GM19023 (cell line): ENCODE measurements around the gene TMEM179.

Experiments
- ATAC-seq: cut with Tn5 transposase; IDR thresholded peaks from one replicate; pipeline ENCODE4 v1.9.1; 2021; ENCODE audit warnings: mild to moderate bottlenecking, moderate library complexity; ENCODE audit not compliant: unreplicated experiment

The TMEM179 gene

DNA sequence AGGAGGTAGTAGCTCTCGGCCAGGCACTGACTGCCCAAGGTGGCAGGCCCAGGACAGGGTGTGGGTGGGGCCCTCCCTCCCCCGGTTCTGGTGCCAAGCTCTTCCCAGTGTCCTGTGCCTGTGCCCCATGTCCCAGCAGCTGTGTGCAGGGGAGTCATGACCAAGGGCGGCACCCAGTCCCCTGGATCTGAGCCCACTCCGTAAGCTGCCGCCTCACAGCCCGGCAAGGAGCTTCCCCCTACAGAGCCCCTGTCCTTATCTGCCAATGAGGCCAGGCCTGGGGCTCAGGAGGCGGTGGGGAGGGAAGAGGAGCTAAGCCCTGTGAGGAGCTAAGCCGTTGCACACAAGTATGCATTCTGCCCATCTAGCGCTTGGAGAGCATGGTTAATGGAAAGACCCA, 30.6 kb downstream of the TMEM179 start:
- ATAC-seq = no peak

- no peak for ATAC-seq
Observed at GRCh38 chr14:104572668-104573067, 31.9 kb downstream of the TMEM179 start.

- ATAC-seq = no peak
Observed at GRCh38 chr14:104572024-104572626, 32.4 kb downstream of the TMEM179 start.

GRCh38 chr14:104571246-104571645, 33.3 kb downstream of the TMEM179 start:
- no peak for ATAC-seq

DNA sequence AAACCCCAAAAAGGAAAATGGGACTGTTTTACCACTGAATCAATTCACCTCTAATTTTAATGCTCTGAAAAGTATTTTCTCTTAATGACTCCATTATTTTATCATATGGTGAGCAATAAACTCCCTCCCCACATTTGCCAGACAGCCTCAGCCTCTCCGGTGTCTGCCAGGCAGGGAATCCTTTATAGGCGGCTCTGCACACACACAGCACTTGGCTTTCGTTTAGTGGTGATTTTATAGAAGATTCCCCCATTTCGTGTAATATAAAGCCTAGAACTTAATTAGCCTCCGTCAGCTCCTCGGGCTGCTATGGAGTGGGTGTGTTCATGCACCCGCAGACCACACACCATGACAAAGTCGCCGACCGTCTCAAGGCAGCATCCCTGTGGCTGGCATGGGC, 35.1 kb downstream of the TMEM179 start:
- ATAC-seq = no peak

- ATAC-seq = no peak
Observed at GRCh38 chr14:104568620-104569019, 36.0 kb downstream of the TMEM179 start.

GRCh38 chr14:104567957-104568225, 36.7 kb downstream of the TMEM179 start:
- no peak for ATAC-seq

DNA sequence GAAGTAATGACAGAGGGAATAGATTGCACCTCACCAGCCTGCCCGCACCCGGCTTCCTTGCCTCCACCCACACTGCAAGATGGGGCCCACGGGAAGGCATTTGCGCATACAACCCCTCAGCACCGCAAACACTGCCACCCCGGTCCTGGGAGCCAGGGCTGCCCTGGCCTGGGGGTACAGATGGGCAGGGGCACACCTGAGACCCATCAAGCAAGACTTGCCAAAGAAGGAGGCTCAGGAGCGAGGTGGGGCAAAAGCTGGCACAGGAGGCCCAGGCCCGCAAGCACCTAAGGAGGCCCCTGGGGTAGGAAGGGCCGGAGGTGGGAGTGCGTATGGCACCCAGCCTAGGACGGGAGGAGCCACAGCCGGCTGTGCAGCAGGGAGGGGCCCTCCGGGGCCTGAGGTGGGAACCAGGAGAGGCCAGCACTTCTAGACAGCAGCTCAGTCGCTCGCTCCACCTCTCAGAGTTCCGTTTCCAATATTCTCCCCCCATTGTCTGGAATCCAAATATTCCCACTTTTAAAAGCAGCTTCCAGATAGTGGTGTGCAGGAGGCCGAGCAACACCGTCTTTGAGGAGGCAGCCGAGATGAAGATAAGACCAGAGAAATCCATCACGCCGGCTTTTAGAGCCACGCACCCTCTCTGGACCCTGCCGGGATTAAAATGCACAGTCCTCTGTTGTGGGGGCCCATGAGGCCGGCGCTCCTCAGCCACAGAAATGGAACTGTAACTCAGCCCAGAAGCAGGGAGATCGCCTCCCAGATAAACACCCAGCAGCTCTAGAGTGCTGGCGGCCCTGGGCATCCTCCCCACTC, 37.2 kb downstream of the TMEM179 start:
- no peak for ATAC-seq

- no peak for ATAC-seq
Observed at GRCh38 chr14:104564744-104565679, 39.6 kb downstream of the TMEM179 start.

GRCh38 chr14:104563742-104564615, 40.6 kb downstream of the TMEM179 start:
- no peak for ATAC-seq

- no peak for ATAC-seq
Observed at GRCh38 chr14:104563191-104563741, 41.3 kb downstream of the TMEM179 start.

DNA sequence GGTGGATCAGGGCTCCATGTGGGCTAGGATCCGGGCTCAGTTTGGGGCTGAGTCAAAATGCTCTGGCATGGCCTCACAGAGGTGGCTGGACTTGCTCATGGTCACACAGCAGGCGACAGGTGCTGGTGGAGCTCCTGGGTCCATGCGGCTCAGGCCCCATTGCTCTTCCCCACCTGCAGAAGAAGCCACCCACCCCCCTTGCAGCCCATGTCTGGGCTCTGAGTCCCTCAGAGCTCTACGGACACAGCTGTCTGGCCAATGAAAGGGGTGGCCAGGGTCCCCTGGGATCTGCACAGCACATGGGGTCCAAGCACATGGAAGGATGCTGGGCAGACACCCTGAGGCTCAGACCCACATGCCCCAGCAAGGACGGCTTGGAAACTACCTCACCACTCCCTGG, 42.0 kb downstream of the TMEM179 start:
- ATAC-seq = no peak

DNA sequence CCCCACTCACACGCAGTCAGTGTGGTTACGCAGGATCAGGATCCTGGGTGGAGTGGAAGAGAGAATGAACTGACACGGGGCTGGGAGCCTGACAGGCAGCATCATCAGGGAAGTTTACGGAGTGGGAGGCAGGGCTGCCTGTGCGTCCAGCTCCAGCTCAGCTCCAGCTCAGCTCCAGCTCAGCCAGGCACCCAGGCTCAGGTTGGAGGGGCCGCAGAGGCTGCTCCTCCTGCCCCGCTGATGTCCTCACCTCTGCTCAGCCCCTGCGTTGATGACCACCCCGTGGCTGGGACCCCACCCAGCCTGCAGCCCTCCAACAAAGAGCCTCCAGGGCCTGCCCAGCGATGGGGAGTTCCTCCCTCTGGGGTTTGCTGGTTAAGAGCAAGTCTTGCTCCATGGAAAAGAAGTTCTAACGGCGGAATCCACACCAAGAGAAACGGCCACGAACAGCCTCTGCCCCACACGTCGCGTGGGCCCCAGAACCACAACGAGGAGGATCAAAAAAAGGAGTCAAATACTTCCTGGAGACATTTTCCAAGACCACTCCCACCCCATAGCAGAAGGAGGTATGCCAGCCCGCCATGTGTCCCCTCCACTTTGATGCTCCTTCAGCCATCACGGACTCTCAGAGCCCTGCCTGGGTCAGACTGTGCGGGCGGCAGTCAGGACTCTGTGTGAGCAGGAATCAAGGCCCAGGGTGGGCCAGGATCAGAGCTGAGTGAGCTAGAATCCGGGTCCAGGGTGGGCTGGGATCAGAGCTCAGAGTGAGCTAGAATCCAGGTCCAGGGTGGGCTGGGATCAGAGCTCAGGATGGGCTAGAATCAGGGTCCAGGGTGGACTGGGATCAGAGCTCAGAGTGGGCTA, 42.7 kb downstream of the TMEM179 start:
- no peak for ATAC-seq

DNA sequence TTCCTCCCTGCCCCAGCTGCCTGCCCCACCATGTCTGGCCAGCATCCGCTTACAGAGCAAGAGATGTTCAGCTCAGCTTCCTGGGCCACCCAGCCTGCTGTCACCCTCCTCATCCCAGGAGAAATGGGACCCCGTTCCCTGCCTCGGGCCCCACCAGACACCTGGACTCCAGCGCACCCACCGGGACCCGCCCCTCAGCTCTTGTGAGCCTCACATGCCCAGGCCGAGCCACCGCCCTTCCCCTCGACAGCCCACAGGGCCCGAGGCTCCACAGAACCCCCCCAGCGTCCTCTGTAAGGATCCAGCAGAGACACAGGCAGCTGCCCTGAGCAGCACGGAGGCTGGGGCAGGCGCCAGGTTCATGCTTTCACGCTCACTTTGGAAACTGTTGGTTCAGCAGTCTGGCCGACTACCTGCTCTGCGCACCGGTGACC, 43.4 kb downstream of the TMEM179 start:
- no peak for ATAC-seq

GRCh38 chr14:104560586-104560945, 44.0 kb downstream of the TMEM179 start:
- no peak for ATAC-seq

DNA sequence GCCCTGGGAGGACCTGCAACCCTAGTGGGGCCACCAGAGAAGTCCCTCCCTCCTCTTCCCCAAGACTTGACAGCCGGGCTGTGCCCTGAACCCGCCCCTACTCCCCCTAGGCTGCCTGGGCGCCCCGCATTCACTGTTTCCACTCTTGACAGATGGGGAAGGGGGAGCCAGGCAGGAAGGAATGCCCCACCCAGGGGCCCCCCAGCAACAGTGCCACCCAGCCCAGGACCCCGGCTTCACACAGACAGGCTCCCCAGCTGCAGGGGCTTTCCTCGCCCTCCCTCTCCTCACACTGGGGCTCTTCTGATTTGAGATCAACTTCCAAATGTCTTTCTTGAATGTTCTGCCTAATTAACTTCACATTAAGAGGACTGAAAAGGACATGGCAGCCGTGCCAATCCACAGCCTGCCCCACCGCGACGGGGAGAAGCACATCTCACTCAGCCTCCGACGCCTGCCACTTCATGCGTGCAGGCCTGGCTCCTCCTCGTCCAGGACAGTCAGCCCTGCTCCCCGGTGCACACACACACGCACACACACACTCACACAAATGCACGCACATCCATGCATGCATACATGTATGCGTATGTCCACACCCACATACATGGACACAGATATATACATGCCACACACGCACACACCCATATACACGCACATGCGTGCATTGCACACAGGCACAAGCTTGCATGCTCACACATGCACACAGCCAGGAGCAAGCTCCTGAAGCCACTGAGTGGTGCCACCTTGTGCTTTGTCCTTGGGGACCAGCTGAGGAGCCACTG, 44.6 kb downstream of the TMEM179 start:
- ATAC-seq = no peak

- ATAC-seq = no peak
Observed at GRCh38 chr14:104559028-104559803, 45.4 kb downstream of the TMEM179 start.
